ENCODE results near the gene SHISA7. TPM values are rescaled to one million over a fixed set of nuclear protein-coding genes. Genes with fewer than 3 reads are reported as not detected.

SHISA7 gene
- total RNA-seq, 4 donors from 2014 or later = not detected

GRCh38 chr19:55464039-55464661 lies 21.1 kb upstream of the SHISA7 start:
- 50 to 62% methylated on average over 6 to 10 of the region's 23 CpGs for WGBS, 2 donors
- H3K4me3 ChIP-seq = no peak overlapping the region
- TF ChIP-seq POLR2A (IDR thresholded peaks at IDR 0.05) (no peak), CTCF (IDR thresholded peaks at IDR 0.05) (no peak)
- H3K9me3 ChIP-seq = no peaks in the 10 kb centered on the region
- no peaks in the 10 kb centered on the region for H3K27me3 ChIP-seq
- H3K4me1 ChIP-seq = peaks cover 24 to 37% (median 24%) of the 10 kb centered on the region in 3 donors
- H3K36me3 ChIP-seq = no peaks in the 10 kb centered on the region
- DNase-seq = no peak
- no peak overlapping the region for H3K27ac ChIP-seq
- intact Hi-C loops (cut with DNase I) = no loop called here

- no peak for TF ChIP-seq POLR2A (IDR thresholded peaks at IDR 0.05)
- TF ChIP-seq CTCF (IDR thresholded peaks at IDR 0.05) = no peak
- WGBS, 2 donors = 60 to 72% methylated on average over 1 to 8 of the region's 15 CpGs
- intact Hi-C loops (cut with DNase I) = no loop called here
- Histone ChIP-seq H3K27me3 (no peaks in the 10 kb centered on the region), H3K36me3 (no peaks in the 10 kb centered on the region), H3K4me1 (peaks cover 24 to 37% (median 24%) of the 10 kb centered on the region in 3 donors), H3K9me3 (no peaks in the 10 kb centered on the region), H3K27ac (no peak overlapping the region), H3K4me3 (no peak overlapping the region)
- no peak for DNase-seq
Measured at GRCh38 chr19:55463583-55464031, 20.5 kb upstream of the SHISA7 start.

- Histone ChIP-seq H3K4me1 (peaks cover 20 to 32% (median 20%) of the 10 kb centered on the region in 3 donors), H3K36me3 (no peaks in the 10 kb centered on the region), H3K9me3 (no peaks in the 10 kb centered on the region), H3K4me3 (peak overlapping the region in 1 of 4 donors; percentile 91), H3K27me3 (no peaks in the 10 kb centered on the region), H3K27ac (no peak overlapping the region)
- WGBS, 2 donors = 81 to 85% methylated on average over 11 of the region's 11 CpGs
- intact Hi-C loops (cut with DNase I) = no loop called here
- TF ChIP-seq CTCF (IDR thresholded peaks at IDR 0.05) (no peak), POLR2A (IDR thresholded peaks at IDR 0.05) (no peak)
- DNase-seq = no peak
Measured at GRCh38 chr19:55462722-55463121, 19.6 kb upstream of the SHISA7 start.

GRCh38 chr19:55461974-55462626 lies 19.0 kb upstream of the SHISA7 start:
- 13 to 26% methylated on average over 17 of the region's 27 CpGs for WGBS, 2 donors
- Histone ChIP-seq H3K27me3 (no peaks in the 10 kb centered on the region), H3K27ac (peak overlapping the region; percentile 80 to 95 (median 90)), H3K36me3 (no peaks in the 10 kb centered on the region), H3K4me1 (peaks cover 15 to 28% (median 16%) of the 10 kb centered on the region in 3 donors), H3K9me3 (no peaks in the 10 kb centered on the region), H3K4me3 (peak overlapping the region; percentile 49 to 97 (median 80))
- TF ChIP-seq CTCF (IDR thresholded peaks at IDR 0.05) (no peak), POLR2A (IDR thresholded peaks at IDR 0.05) (no peak)
- intact Hi-C loops (cut with DNase I) = no loop called here
- no peak for DNase-seq

- TF ChIP-seq CTCF (IDR thresholded peaks at IDR 0.05) = no peak
- TF ChIP-seq POLR2A (IDR thresholded peaks at IDR 0.05) = peak in 3 of 4 donors; percentile 41 to 63 (median 42)
Measured at GRCh38 chr19:55461259-55461973, 18.3 kb upstream of the SHISA7 start, which contains the start of gene ISOC2. Gene ISOC2 (minus strand): TSS chr19:55461642. CDS start chr19:55456486, 5,156 bp downstream.

More at GRCh38 chr19:55461259-55461973, 18.3 kb upstream of the SHISA7 start, which contains the start of gene ISOC2:
- Histone ChIP-seq H3K27ac (peak within 1 kb of the TSS; percentile 80 to 97 (median 95)), H3K4me3 (peak within 1 kb of the TSS; percentile 49 to 97 (median 80)), H3K27me3 (no peaks in the 10 kb centered on the region), H3K4me1 (peaks cover 15 to 28% (median 16%) of the 10 kb centered on the region in 3 donors), H3K9me3 (no peaks in the 10 kb centered on the region), H3K36me3 (peaks cover 0 to 3% (median 0%) of the 10 kb centered on the region in 3 donors)
- DNase-seq = peak; percentile 100
- intact Hi-C loops (cut with DNase I) = no loop called here
- 0% methylated on average over 1 to 6 of the region's 54 CpGs for WGBS, 2 donors

Measured in esophagus squamous epithelium (tissue), 5 donors.